ENCODE data around the gene STX1A. TPM values are rescaled to one million over a fixed set of nuclear protein-coding genes. Genes with fewer than 3 reads are reported as not detected.
A peak's percentile ranks its signal among the peaks of the same experiment; 100 is the strongest.

The STX1A gene
- total RNA-seq, 4 donors from 2014 or later: 4.1 to 6.0 (median 5.0) TPM

- H3K4me1 ChIP-seq: peaks cover 14 to 65% (median 51%) of the 10 kb centered on the region in 4 donors
- 87 to 93% methylated on average over 7 of the region's 7 CpGs for WGBS, 2 donors (ENCODE audit: low coverage in 1 of 2)
- H3K27ac ChIP-seq: peak overlapping the region; percentile 92 to 98 (median 96)
These were observed 20.7 kb upstream of the STX1A start for GRCh38 chr7:73740212-73740611.

GRCh38 chr7:73739387-73739767 lies 19.9 kb upstream of the STX1A start:
- TF ChIP-seq EP300 (IDR thresholded peaks at IDR 0.05; ENCODE audit: low read depth) (no peak), POLR2A (IDR thresholded peaks at IDR 0.05) (no peak), CTCF (IDR thresholded peaks at IDR 0.05) (peak in 1 of 5 experiments; percentile 12)
- Histone ChIP-seq H3K4me1 (peaks cover 14 to 71% (median 54%) of the 10 kb centered on the region in 4 donors), H3K4me3 (peak overlapping the region; percentile 65 to 95 (median 86)), H3K36me3 (no peaks in the 10 kb centered on the region), H3K9me3 (no peaks in the 10 kb centered on the region), H3K27ac (peak overlapping the region; percentile 92 to 98 (median 96)), H3K27me3 (no peaks in the 10 kb centered on the region)
- DNase-seq: no peak
- WGBS, 2 donors (ENCODE audit: low coverage in 1 of 2): 42 to 46% methylated on average over 11 to 13 of the region's 13 CpGs
- intact Hi-C loops (cut with DNase I; ENCODE audit: low total_unique reads): loop anchor here (10.0 kb wide), 1 partner anchor 55 kb away; the partner anchor contains the start of genes BUD23 and DNAJC30
- in situ Hi-C loops (cut with MboI; ENCODE audit: low pct_ligation_motif_present in 1 of 4, low pct_unique_long_range_greater_than_20kb in 1 of 4, low sequenced_read_pairs in 3 of 4): loop anchor here in 1 of 4 donors (10.0 kb wide), 1 partner anchor 115 kb away; no protein-coding TSS in a partner anchor

More at GRCh38 chr7:73740212-73740611, 20.7 kb upstream of the STX1A start:
- no peaks in the 10 kb centered on the region for H3K36me3 ChIP-seq
- intact Hi-C loops (cut with DNase I; ENCODE audit: low total_unique reads): no loop called here
- H3K27me3 ChIP-seq: no peaks in the 10 kb centered on the region
- in situ Hi-C loops (cut with MboI; ENCODE audit: low pct_ligation_motif_present in 1 of 4, low pct_unique_long_range_greater_than_20kb in 1 of 4, low sequenced_read_pairs in 3 of 4): no loop called here
- TF ChIP-seq EP300 (IDR thresholded peaks at IDR 0.05; ENCODE audit: low read depth) (no peak), POLR2A (IDR thresholded peaks at IDR 0.05) (no peak), POLR2AphosphoS5 (IDR thresholded peaks at IDR 0.05) (no peak), CTCF (IDR thresholded peaks at IDR 0.05) (no peak)
- no peak overlapping the region for H3K4me3 ChIP-seq
- H3K9me3 ChIP-seq: no peaks in the 10 kb centered on the region
- DNase-seq: no peak

GRCh38 chr7:73738612-73739386 lies 19.3 kb upstream of the STX1A start, which contains the start of gene ABHD11:
Gene ABHD11 (minus strand): TSS chr7:73738802. CDS start chr7:73738770, 32 bp downstream.
- H3K4me1 ChIP-seq: peaks cover 14 to 67% (median 52%) of the 10 kb centered on the region in 4 donors
- in situ Hi-C loops (cut with MboI; ENCODE audit: low pct_ligation_motif_present in 1 of 4, low pct_unique_long_range_greater_than_20kb in 1 of 4, low sequenced_read_pairs in 3 of 4): loop anchor here in 1 of 4 donors (10.0 kb wide), 1 partner anchor 116 kb away; no protein-coding TSS in a partner anchor

More at GRCh38 chr7:73738612-73739386, 19.3 kb upstream of the STX1A start, which contains the start of gene ABHD11:
- peak; percentile 100 for DNase-seq
- Histone ChIP-seq H3K27me3 (no peaks in the 10 kb centered on the region), H3K27ac (peak within 1 kb of the TSS; percentile 92 to 98 (median 96)), H3K4me3 (peak within 1 kb of the TSS; percentile 65 to 95 (median 86)), H3K36me3 (no peaks in the 10 kb centered on the region), H3K9me3 (no peaks in the 10 kb centered on the region)
- TF ChIP-seq POLR2AphosphoS5 (IDR thresholded peaks at IDR 0.05): peak; percentile 91 to 98 (median 98)
- peak; percentile 22 for TF ChIP-seq EP300 (IDR thresholded peaks at IDR 0.05; ENCODE audit: low read depth)
- no peak for TF ChIP-seq CTCF (IDR thresholded peaks at IDR 0.05)
- TF ChIP-seq POLR2A (IDR thresholded peaks at IDR 0.05): peak; percentile 95
- intact Hi-C loops (cut with DNase I; ENCODE audit: low total_unique reads): loop anchor here (10.0 kb wide), 1 partner anchor 54 kb away; the partner anchor contains the start of genes BUD23 and DNAJC30
- WGBS, 2 donors (ENCODE audit: low coverage in 1 of 2): 0 to 1% methylated on average over 1 to 53 of the region's 84 CpGs
